ENCODE results near the gene MLPH.

The MLPH gene

DNA sequence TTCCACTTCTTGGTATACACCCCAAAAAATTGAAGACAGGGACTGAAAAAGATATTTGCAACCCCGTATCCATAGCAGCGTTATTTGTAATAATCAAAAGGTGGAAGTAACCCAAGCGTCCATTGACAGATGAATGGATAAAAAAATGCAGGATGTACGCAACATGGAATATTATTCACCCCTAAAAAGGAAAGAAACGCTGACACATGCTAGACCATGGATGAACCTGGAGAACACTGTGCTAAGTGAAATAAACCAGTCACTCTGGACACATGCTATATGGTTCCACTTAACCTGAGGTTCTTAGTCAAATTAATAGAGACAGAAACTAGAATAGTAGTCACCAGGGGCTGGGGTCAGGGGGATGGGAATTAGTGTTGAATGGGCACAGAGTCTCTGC, 40.7 kb downstream of the MLPH start:
- no peak for TF ChIP-seq JUND (IDR thresholded peaks at IDR 0.05; ENCODE audit: low read depth)
- in situ Hi-C loops (cut with HindIII; ENCODE audit: low pct_unique_long_range_greater_than_20kb, low sequenced_read_pairs) = no loop called here
- DNase-seq (ENCODE audit: low read depth in 1 of 2, low spot score in 1 of 2) = no peak

- no peak for DNase-seq (ENCODE audit: low read depth in 1 of 2, low spot score in 1 of 2)
- in situ Hi-C loops (cut with HindIII; ENCODE audit: low pct_unique_long_range_greater_than_20kb, low sequenced_read_pairs) = no loop called here
- no peak for TF ChIP-seq JUND (IDR thresholded peaks at IDR 0.05; ENCODE audit: low read depth)
These were observed 42.7 kb downstream of the MLPH start for GRCh38 chr2:237529452-237530402.

- DNase-seq (ENCODE audit: low read depth in 1 of 2, low spot score in 1 of 2) = no peak
- TF ChIP-seq JUND (IDR thresholded peaks at IDR 0.05; ENCODE audit: low read depth) = no peak
- in situ Hi-C loops (cut with HindIII; ENCODE audit: low pct_unique_long_range_greater_than_20kb, low sequenced_read_pairs) = no loop called here
These were observed 43.7 kb downstream of the MLPH start for GRCh38 chr2:237530472-237531433.

DNA sequence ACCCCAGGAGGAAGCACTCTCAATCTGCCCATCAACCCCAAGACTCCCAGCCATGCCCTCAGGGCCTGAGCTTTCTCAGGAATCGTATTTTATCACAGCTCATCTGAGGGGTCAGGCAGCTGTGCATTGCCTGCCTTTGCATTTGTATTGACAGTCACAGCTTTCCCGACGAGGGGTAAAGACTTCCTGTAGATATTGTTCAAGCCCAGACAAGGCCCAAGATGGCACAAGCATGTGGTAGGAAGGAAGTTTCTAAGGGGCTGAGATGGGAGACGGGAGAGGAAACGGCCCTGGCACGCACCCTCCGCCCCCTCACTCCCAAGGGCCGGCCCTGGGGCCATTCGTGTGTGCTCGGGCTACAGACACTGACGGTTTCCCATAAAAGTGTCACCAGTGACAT, 45.1 kb downstream of the MLPH start:
- no peak for DNase-seq (ENCODE audit: low read depth in 1 of 2, low spot score in 1 of 2)
- no peak for TF ChIP-seq JUND (IDR thresholded peaks at IDR 0.05; ENCODE audit: low read depth)
- in situ Hi-C loops (cut with HindIII; ENCODE audit: low pct_unique_long_range_greater_than_20kb, low sequenced_read_pairs) = no loop called here

GRCh38 chr2:237533668-237534161, 46.7 kb downstream of the MLPH start:
- DNase-seq (ENCODE audit: low read depth in 1 of 2, low spot score in 1 of 2) = no peak
- in situ Hi-C loops (cut with HindIII; ENCODE audit: low pct_unique_long_range_greater_than_20kb, low sequenced_read_pairs) = no loop called here
- TF ChIP-seq JUND (IDR thresholded peaks at IDR 0.05; ENCODE audit: low read depth) = no peak

DNA sequence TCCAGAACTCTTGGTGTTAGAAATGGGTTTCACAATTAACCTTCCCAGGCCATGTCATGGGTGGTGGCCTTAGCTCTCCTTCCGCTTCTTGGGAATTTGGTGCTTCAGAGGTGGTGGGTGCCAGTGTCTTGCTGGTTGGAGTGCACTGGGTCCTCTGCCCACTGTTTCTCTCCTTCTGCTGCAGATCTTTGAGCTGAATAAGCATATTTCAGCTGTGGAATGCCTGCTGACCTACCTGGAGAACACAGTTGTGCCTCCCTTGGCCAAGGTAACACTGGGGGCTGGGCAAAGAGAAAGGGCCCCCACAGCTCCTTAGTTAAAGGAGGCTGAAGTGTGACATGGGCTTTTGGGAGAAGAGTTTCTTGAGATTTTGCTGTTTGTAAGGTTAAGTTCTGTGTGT, 47.3 kb downstream of the MLPH start:
- in situ Hi-C loops (cut with HindIII; ENCODE audit: low pct_unique_long_range_greater_than_20kb, low sequenced_read_pairs) = no loop called here
- DNase-seq (ENCODE audit: low read depth in 1 of 2, low spot score in 1 of 2) = no peak
- no peak for TF ChIP-seq JUND (IDR thresholded peaks at IDR 0.05; ENCODE audit: low read depth)

- no peak for TF ChIP-seq JUND (IDR thresholded peaks at IDR 0.05; ENCODE audit: low read depth)
- in situ Hi-C loops (cut with HindIII; ENCODE audit: low pct_unique_long_range_greater_than_20kb, low sequenced_read_pairs) = no loop called here
- no peak for DNase-seq (ENCODE audit: low read depth in 1 of 2, low spot score in 1 of 2)
These were observed 48.5 kb downstream of the MLPH start for GRCh38 chr2:237535385-237536082.

DNA sequence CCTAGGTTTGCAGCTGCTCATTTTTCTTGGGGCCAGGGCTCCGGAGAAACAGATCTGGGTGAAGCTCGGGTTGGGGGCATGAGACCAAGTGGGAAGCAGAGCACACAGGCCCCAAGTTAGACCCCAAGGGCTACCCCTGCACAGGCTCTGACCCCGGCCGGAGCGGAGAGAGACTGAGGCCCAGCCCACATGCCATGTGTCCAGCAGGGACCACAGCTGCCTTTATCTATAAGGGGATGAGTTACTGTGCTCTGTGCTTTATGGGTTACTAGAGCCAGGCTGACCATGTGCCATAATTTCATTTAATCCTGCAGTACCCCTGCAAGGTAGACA, 49.0 kb downstream of the MLPH start:
- in situ Hi-C loops (cut with HindIII; ENCODE audit: low pct_unique_long_range_greater_than_20kb, low sequenced_read_pairs) = no loop called here
- no peak for TF ChIP-seq JUND (IDR thresholded peaks at IDR 0.05; ENCODE audit: low read depth)
- DNase-seq (ENCODE audit: low read depth in 1 of 2, low spot score in 1 of 2) = no peak

GRCh38 chr2:237536617-237537016, 49.6 kb downstream of the MLPH start:
- DNase-seq (ENCODE audit: low read depth in 1 of 2, low spot score in 1 of 2) = no peak
- TF ChIP-seq JUND (IDR thresholded peaks at IDR 0.05; ENCODE audit: low read depth) = no peak
- in situ Hi-C loops (cut with HindIII; ENCODE audit: low pct_unique_long_range_greater_than_20kb, low sequenced_read_pairs) = no loop called here

DNA sequence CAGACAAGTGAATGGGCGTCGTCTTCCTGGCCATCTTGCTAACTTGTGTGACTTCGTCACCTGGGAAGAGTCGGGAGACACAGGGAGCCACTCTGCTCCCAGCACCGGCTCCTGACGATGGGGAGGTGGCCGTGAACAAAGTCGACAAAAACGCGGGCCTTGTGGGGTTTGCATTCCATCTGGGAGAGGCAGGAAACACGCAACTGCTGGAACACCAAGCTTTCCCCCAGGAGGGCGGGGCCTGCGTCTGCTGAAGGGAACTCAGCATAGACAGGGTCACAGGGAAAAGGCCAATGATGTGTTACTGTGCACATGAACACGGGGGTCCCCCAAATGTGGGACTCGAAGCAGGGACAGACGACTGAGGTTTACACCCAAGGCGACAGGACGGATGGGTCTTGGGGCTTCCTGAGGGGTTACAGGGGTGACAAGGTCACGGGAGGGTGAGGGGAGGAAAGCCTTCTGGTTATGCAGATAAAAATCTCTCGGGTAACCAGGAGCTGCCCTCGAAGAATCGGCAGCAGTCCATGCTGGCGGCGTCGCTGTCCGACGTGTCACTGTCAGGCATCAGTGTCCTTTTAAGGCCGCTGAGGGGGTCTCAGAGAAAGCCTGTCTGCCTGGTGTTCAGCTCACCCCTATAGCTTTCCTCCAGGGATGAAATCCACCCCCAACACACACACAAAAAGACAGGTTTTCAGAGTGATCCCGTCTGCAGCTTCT, 51.1 kb downstream of the MLPH start:
- no peak for TF ChIP-seq JUND (IDR thresholded peaks at IDR 0.05; ENCODE audit: low read depth)
- DNase-seq (ENCODE audit: low read depth in 1 of 2, low spot score in 1 of 2) = no peak
- in situ Hi-C loops (cut with HindIII; ENCODE audit: low pct_unique_long_range_greater_than_20kb, low sequenced_read_pairs) = no loop called here

- in situ Hi-C loops (cut with HindIII; ENCODE audit: low pct_unique_long_range_greater_than_20kb, low sequenced_read_pairs) = no loop called here
- TF ChIP-seq JUND (IDR thresholded peaks at IDR 0.05; ENCODE audit: low read depth) = no peak
- DNase-seq (ENCODE audit: low read depth in 1 of 2, low spot score in 1 of 2) = no peak
These were observed 51.9 kb downstream of the MLPH start for GRCh38 chr2:237538901-237539300.

GRCh38 chr2:237539681-237540080, 52.6 kb downstream of the MLPH start:
- no peak for TF ChIP-seq JUND (IDR thresholded peaks at IDR 0.05; ENCODE audit: low read depth)
- DNase-seq (ENCODE audit: low read depth in 1 of 2, low spot score in 1 of 2) = no peak
- in situ Hi-C loops (cut with HindIII; ENCODE audit: low pct_unique_long_range_greater_than_20kb, low sequenced_read_pairs) = no loop called here
